AG04450 (cell line): ENCODE measurements around the gene GHRL. TPM values are rescaled to one million over a fixed set of nuclear protein-coding genes. Genes with fewer than 3 reads are reported as not detected.

ENCODE experiments used
- CTCF ChIA-PET: fragments of 300-600, 350-600 bp; formaldehyde crosslinking; extraction: SDS; loops from one replicate; lab custom pipeline; 2022; ENCODE audit warnings: antibody characterized with exemption, inconsistent platforms; lab: Charles Lee
- POLR2A ChIA-PET: fragments of 350-600 bp; formaldehyde crosslinking; extraction: SDS; loops from one replicate; lab custom pipeline; 2021; ENCODE audit warnings: antibody characterized with exemption, inconsistent platforms; lab: Yijun Ruan, JAX
- DNase-seq: peaks from one replicate; pipeline ENCODE4 v3.0.0-alpha.2; 2011; ENCODE audit warnings: low read depth, low spot score
- H3K27ac ChIP-seq: one replicate; pipeline ENCODE4 v1.5.1; 2012; ENCODE audit warnings: low read depth, low read length, control low read depth
- H3K27me3 ChIP-seq: one replicate; pipeline ENCODE4 v1.6.0; 2012; ENCODE audit warnings: low read length; ENCODE audit not compliant: control insufficient read depth, insufficient read depth
- H3K4me3 ChIP-seq: 2 replicates; pipeline ENCODE4 v1.5.1; 2011; ENCODE audit warnings: mild to moderate bottlenecking, low read depth, low read length, control low read depth
- H3K9me3 ChIP-seq: 2 replicates; pipeline ENCODE4 v1.5.1; 2012; ENCODE audit warnings: low read length; ENCODE audit not compliant: control insufficient read depth, insufficient read depth
- CTCF ChIP-seq: IDR thresholded peaks from 2 replicates; pipeline ENCODE4 v1.5.1; 2011; ENCODE audit warnings: low read depth, low read length, control low read depth, inconsistent platforms
- polyA plus RNA-seq: library from polyadenylated mRNA; depleted of rRNA; stranded (reverse); fragments of >200 nt; gene quantifications from 2 replicates; pipeline ENCODE4 v1.2.3, GENCODE V29; 2011

Gene GHRL
- polyA plus RNA-seq, 1 experiment, result not detected

GRCh38 chr3:10328460-10329071 is 35.8 kb upstream of the GHRL start:
- no peak for DNase-seq
- H3K9me3 ChIP-seq, result no peaks in the 10 kb centered on the region; the same call in 1 of the 2 replicates
- no peak overlapping the region for H3K4me3 ChIP-seq
- no peak for TF ChIP-seq CTCF
- ChIA-PET CTCF (no interaction called here), POLR2A (no interaction called here)
- H3K27ac ChIP-seq, result no peak overlapping the region
- H3K27me3 ChIP-seq, result peaks cover 67% of the 10 kb centered on the region

- ChIA-PET POLR2A (no interaction called here), CTCF (no interaction called here)
- peaks cover 65% of the 10 kb centered on the region for H3K27me3 ChIP-seq
- no peaks in the 10 kb centered on the region; the same call in 1 of the 2 replicates for H3K9me3 ChIP-seq
- TF ChIP-seq CTCF, result no peak
- no peak for DNase-seq
- H3K27ac ChIP-seq, result no peak overlapping the region
- no peak overlapping the region for H3K4me3 ChIP-seq
These were observed 34.8 kb upstream of the GHRL start for GRCh38 chr3:10327592-10327991.

- ChIA-PET POLR2A (no interaction called here), CTCF (interaction anchor here (0.5 to 1.8 kb wide), 6 partner anchors 15 to 884 kb away, joined by 3 to 4 read pairs (median 3); no protein-coding TSS in a partner anchor)
- DNase-seq, result no peak
- Histone ChIP-seq H3K27me3 (peaks cover 16% of the 10 kb centered on the region), H3K27ac (no peak overlapping the region), H3K9me3 (peaks cover 2% of the 10 kb centered on the region; the same call in 1 of the 2 replicates), H3K4me3 (no peak overlapping the region)
- peak; percentile 28; the same call in 1 of the 2 replicates for TF ChIP-seq CTCF
These were observed 29.6 kb upstream of the GHRL start for GRCh38 chr3:10322352-10322710.

- Histone ChIP-seq H3K9me3 (peaks cover 2% of the 10 kb centered on the region; the same call in 1 of the 2 replicates), H3K27me3 (peaks cover 15% of the 10 kb centered on the region), H3K4me3 (no peak overlapping the region), H3K27ac (no peak overlapping the region)
- CTCF ChIA-PET, result interaction anchor here (1.2 to 2.1 kb wide), 5 partner anchors 9 to 417 kb away, joined by 3 to 10 read pairs (median 5); no protein-coding TSS in a partner anchor
- DNase-seq, result no peak
- TF ChIP-seq CTCF, result no peak
- POLR2A ChIA-PET, result interaction anchor here (0.5 to 1.4 kb wide), 4 partner anchors 10 to 621 kb away, joined by 3 to 7 read pairs (median 4); no protein-coding TSS in a partner anchor
These were observed 29.0 kb upstream of the GHRL start for GRCh38 chr3:10321630-10322351.

- CTCF ChIA-PET, result interaction anchor here (0.6 to 2.1 kb wide), 4 partner anchors 11 to 418 kb away, joined by 3 to 10 read pairs (median 6); no protein-coding TSS in a partner anchor
- no peak for DNase-seq
- POLR2A ChIA-PET, result interaction anchor here (0.6 to 1.4 kb wide), 5 partner anchors 8 to 885 kb away, joined by 3 to 7 read pairs (median 5); no protein-coding TSS in a partner anchor
- H3K9me3 ChIP-seq, result peaks cover 2% of the 10 kb centered on the region; the same call in 1 of the 2 replicates
- peaks cover 9% of the 10 kb centered on the region for H3K27me3 ChIP-seq
- H3K4me3 ChIP-seq, result peak overlapping the region; percentile 95
- TF ChIP-seq CTCF, result no peak
- H3K27ac ChIP-seq, result peak overlapping the region; percentile 93
These were observed 27.6 kb upstream of the GHRL start for GRCh38 chr3:10320320-10320677.
